Activated T-cell treated with anti-CD3 and anti-CD28 coated beads, Interleukin-2, amount 50 U/mL, for 1 hour (primary cell): ENCODE measurements around the gene OR8A1.

Experiments
- DNase-seq: peaks from one replicate; pipeline ENCODE4 v3.0.0-alpha.2; 2020

OR8A1 gene

GRCh38 chr11:124569697-124570096, at the start of gene OR8A1:
TSS of gene OR8A1 (plus strand) at chr11:124569997. CDS start at chr11:124570120, 123 bp downstream.
- no peak for DNase-seq

DNA sequence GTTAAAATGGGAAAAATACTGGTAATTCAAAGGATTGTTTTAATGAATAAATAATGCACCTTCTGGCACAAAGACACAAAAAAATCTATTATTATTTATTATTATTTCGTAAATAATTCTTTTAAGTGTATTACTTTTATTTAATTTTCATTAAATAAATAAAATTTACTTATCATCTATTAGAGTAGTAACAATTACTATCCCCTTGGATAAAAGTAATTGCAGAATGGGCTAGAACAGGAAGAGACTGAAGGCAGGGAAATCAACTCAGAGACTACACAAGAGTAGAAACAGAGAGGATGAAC, 49.3 kb upstream of the OR8A1 start:
- no peak for DNase-seq

DNA sequence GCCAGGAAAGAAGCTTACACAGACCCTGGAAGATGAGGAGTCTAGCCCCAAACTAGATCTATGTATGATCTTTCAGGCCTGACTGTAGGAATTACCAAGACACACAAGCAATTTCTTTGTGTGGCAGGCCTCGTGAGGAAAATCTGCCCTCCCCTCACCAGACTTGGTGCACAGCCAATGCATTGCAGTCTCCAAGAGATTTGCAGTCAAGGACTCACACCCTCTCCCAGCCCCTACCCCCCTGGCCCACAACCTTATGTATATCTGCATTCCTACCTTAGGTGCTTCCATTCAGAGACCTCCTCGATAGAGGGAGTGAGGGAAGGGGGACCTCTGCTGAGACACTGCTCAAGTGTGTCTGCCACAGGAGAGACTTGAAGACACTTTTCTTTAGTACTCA, 36.2 kb upstream of the OR8A1 start:
- DNase-seq = no peak

GRCh38 chr11:124534051-124534450, 35.7 kb upstream of the OR8A1 start:
- DNase-seq = no peak

DNA sequence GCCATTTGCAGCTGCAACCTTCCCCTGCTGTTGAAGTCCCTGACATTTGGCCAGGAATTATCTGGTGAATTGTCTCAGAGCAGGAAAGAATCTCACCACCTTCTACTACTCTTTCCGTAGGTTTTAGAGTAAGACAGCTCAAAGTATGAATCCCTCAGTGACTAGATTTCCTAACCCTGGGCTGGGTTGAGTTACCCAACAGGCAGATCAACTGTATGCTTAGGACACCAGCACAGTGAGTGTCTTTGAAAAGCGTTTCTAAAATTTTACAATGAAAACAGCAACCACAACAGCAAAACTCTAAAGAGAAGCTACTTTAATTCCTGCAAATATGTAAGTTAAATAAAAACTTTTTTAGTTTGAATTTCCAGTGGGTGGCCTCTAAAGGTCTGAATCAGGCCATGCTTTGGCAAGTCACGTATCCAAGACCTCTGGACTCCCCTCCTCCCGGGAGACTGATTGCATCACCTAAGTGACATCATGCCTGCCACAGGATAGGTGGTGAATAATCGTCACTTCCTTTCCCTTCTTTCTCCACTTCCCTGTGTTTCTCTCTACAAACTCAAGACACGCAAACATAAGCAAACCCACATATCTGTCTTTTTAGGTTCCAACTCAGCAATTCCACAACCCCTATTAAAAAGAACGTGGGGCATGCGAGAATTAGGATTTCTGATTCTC, 34.1 kb upstream of the OR8A1 start:
- DNase-seq = no peak

DNA sequence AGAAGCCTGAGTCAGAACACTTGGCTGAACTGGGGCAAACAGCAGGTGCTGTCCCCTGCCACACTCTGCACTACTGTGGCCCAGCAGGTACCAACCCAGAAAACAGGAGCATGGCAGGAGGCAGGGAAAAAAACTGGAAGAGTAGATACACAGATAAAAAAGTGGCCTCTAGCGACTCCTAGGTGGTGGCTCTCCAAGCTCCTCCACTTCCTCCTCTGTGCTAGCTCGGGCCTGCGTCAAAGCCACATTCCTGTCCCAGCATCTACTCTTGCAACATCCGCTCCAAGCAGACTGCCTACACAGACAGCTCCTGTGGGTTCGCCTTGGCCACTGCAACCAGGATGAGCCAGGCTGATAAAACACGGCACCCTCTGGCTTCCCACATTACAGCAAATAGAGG, 33.3 kb upstream of the OR8A1 start:
- no peak for DNase-seq

- DNase-seq = no peak
These were observed 31.8 kb upstream of the OR8A1 start for GRCh38 chr11:124538019-124538418.

GRCh38 chr11:124541204-124541603, 28.6 kb upstream of the OR8A1 start:
- no peak for DNase-seq

DNA sequence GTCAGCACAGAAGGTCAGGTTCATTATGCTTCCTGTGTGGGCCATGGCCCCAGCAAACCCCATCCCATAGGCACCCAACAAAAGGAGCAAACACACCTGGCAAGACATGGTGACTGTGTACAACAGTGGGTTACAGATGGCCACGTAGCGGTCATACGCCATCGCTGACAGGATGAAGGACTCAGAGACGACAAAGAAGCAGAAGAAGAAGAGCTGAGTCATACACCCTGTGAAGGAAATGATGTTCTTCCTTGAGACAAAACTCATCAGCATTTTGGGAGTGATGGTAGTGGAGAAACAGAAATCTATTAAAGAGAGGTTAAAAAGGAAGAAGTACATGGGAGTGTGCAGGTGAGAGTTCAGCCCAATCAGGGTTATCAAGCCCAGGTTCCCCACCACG, 26.7 kb upstream of the OR8A1 start:
- DNase-seq = no peak

- DNase-seq = no peak
These were observed 26.2 kb upstream of the OR8A1 start, which contains the start of gene OR8B12 for GRCh38 chr11:124543554-124543953. TSS of gene OR8B12 (minus strand) at chr11:124543654. CDS start at chr11:124543654, 0 bp downstream.

DNA sequence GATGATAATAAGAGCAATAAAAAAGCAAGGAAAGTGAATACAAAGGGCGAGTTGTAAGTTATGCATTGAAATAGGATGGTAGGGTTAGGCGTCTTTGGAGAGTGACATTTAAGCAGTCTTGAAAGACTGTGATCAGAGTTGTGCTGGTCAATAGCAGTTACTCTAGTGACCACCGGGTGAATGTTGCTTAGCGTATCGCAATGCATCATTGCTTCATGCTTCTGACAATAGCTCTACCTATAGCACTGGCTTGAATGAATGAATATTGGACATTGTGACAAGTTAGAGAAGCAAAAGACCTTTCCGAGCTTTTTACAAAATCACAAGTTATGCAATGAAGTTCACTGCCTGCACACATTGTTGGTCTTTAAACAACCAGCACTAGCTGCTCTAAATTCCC, 18.6 kb upstream of the OR8A1 start:
- no peak for DNase-seq

DNA sequence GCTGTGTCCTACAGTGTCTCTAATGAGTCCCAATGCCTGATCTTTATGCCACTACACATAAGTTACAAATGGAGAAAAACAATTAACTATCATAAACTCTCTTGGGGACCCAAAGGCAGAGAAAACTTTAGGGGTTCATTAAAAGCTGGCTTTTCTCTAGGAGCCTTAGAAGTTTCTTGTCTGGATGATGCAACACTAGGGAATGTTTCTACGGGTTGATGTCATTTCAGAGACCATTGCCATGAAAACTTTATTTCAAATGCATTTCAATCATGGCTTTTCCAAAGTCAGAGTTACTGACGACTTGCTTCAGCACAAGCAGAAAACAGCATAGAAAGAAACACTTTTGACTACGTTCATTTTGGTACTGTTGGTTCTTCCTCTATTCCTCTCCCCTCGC, 17.8 kb upstream of the OR8A1 start:
- DNase-seq = no peak

- DNase-seq = no peak
These were observed 13.0 kb upstream of the OR8A1 start for GRCh38 chr11:124556828-124557227.

GRCh38 chr11:124570160-124570559, 363 bp downstream of the OR8A1 start:
- no peak for DNase-seq

GRCh38 chr11:124577716-124578427, 8.1 kb downstream of the OR8A1 start:
- DNase-seq = no peak

- no peak for DNase-seq
These were observed 9.0 kb downstream of the OR8A1 start for GRCh38 chr11:124578761-124579160.

DNA sequence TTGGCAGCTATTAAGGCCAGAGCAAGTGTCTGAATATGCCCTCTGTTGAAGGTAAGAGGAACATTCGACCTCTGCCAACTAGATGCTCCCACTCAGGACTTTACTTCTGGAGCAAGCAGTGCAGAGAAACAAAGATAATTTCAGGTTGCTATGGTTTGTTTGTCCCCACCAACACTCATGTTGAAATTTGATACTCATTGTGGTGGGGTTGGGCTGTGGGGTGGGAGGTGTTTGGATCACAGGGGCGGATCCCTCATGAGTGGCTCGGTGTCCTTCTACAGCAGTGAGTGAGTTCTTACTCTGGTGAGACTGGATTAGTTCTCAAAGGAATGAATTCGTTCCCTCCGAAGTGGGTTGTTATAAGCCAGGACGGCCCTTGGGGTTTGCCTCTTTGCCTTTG, 12.0 kb downstream of the OR8A1 start:
- DNase-seq = no peak

- no peak for DNase-seq
These were observed 12.8 kb downstream of the OR8A1 start for GRCh38 chr11:124582565-124582964.

DNA sequence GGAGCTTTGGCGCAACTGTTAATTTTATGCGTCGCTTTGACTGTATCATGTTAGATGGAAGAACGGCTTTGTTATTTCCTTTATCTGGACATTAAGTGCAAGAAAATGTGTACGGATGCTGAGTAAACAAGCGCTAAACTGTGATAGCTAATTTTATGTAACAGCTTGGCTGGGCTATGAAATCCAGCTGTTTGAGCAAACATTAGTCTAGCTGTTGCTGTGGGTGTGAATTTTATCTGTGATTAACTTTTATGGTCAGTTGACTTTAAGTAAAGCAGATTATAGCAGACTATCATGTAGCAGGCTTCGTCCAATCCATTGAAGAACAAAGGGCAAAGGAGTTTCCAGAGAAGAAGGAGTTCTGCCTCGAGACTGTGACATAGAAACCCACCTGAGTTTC, 14.0 kb downstream of the OR8A1 start:
- DNase-seq = no peak

DNA sequence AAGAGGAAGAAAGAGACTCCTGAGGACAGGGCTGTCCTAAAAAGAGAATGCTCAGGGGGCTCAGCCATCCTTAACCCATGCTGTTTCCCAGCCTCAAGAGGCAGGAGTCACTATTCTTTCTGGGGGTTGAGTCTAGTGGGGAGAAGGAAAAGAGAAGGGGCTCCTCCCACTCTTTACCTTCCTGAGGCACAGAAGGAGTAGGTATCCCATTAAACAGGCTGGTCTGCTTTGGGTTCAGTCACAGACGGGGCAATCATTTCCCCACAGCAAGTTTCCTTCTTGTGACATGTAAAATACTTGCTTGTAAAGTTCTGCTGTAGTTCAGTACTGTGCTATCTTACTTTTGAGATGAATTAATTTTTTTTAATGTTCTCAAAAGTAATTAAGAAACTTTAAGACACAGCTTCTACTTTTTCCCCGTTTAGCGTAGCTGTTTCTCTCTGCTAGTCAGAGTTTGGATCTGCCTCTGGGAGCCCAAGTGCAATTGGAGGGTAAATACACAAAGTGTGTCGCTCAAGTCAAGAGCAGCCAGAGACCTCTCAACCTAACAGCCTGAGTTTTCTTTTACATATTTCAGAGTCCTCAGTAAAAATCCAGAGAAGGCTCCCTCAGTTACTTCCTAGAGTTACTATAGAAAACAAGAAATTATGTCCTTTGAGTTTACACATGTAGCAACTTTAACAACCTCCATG, 15.0 kb downstream of the OR8A1 start:
- no peak for DNase-seq

DNA sequence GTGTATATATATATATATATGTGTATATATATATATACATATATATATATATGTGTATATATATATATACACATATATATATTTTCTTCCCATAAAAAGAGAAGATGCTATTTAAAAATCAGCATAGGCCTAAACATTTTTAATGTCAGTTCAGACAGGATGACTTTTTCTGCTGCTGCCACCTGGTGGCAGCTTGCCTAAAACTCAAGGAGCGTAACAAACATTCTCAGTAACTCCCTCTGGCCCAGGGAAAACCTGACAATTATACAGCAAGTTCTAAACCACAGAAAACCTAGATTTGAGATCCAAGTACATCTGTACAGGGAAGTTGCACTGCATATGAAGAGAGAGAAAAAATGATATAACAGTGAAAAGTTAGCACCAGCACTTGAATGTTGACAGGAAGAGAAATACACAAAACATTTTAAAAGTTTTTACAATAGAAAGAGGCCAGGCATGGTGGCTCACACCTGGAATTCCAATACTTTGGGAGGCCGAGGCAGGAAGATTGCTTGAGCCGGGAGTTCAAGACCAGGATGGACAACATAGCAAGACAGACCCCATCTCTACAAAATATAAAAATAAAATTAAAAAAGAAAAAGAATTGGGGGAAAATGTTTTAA, 16.6 kb downstream of the OR8A1 start:
- peak; percentile 38 for DNase-seq

GRCh38 chr11:124591430-124591829, 21.6 kb downstream of the OR8A1 start:
- no peak for DNase-seq

DNA sequence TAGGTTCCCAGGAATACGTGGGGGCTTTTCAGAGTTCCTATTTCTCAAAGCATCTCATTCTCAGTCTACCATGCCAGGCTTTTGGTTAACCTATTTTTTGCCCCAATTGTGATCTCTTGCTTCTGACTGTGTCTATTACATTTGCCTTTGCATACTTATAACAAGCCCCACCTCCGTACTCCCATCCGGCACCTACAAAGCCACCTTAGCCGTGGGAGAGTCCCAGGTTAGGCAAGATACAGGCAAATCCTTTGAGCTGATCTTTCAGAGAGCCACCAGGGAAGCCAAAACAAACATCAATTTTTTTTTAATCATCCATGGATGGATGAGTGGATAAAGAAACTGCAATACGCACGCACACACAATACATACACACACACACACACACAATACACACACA, 22.8 kb downstream of the OR8A1 start:
- no peak for DNase-seq

- no peak for DNase-seq
These were observed 25.5 kb downstream of the OR8A1 start for GRCh38 chr11:124595302-124595701.
